ENCODE measurements around the gene MRPS25.

Gene MRPS25
- total RNA-seq = 33.2 to 60.1 (median 54.6) reads per million in 4 donors

DNA sequence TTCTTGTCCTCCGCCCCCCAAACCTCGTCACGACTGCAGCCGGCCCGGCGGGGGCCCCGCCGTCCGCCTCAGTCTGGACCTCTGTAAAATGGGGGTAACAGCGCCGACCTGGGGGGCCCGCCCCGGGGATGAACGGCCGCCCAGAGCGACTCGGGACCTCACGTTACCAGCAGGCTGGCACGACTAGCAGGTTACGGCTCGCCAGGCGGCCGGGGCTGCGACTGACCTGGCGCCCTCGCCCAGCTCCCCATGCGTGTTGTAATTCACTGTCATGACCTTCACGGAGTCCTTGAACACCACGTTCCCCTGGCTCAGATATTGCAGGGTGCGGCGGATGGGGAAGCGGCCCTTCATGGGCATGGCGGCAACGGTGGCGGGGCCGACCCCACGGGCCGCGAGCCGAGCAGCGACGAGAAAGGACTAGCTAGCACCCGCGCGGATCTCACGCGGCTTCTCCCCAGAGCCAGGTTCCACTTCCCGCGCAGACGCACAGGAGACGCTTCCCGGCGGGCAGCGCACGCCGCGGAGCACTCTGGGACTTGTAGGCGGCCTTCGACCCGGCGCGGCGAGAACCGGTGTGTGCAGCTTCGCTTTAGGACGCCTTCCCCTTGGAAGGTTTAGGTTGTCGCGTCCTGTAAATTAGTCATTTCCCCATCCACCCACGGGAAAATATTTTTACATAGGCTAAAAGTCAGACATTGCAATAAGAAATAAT, at the start of gene MRPS25:
Gene MRPS25 (minus strand): TSS at position 481 of the 715 bp plus-strand sequence. CDS start 121 bp downstream, at position 360.
- DNase-seq = peak; percentile 78 to 92 (median 84)

DNA sequence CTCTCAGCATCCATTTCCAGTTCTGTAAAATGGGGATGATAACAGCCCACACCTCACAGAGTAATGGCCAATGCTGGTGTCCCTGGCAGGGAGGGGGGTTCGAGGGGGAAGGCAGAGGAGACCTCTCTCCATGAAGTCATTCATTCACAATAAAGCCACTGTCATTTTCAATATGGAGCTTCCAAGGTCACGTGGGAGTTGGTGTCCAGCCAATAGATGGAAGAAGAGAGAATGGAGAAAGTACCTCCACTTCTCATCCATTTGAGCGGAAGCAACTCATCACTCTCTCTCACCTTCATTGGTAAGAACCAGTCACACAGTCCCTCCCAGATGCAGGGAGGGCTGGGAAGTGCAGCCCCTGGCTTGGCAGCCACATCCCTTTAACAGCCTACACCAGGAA, 48.8 kb upstream of the MRPS25 start:
- DNase-seq = no peak

DNA sequence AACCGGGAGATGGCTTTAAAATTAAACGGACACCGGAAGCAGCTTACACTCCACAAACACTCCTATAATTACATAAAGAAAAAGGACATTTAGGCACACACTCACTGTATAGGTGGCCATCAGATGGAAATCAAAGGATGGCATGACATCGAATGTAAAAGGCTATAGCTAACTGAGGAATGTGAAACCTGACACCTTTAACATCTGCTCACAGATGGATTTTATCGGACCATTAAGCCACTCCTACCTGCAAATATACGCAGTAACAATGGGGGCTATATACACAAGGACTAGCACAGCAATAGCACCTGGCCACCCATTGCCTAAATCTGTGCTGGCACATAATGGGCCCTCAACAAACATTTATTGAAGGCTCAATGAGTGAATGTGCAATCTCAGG, 48.4 kb upstream of the MRPS25 start:
- DNase-seq = no peak

DNA sequence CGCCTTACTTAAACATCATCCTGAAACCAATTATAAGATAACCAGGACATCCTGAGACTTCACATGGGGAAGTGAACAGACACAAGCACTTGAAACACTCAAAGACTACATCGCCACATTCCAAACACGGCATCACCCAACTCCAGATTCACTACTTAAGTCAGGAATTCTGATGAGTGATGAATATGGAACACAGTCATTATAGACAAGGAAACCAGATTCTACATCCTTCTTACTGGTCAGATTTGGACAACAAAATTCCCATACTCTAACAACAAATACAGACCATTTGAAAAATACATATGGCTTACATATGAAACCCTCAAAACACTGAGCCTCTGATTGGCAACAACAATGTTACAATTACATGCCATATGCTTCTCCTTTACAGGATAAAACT, 46.9 kb upstream of the MRPS25 start:
- DNase-seq = no peak

DNA sequence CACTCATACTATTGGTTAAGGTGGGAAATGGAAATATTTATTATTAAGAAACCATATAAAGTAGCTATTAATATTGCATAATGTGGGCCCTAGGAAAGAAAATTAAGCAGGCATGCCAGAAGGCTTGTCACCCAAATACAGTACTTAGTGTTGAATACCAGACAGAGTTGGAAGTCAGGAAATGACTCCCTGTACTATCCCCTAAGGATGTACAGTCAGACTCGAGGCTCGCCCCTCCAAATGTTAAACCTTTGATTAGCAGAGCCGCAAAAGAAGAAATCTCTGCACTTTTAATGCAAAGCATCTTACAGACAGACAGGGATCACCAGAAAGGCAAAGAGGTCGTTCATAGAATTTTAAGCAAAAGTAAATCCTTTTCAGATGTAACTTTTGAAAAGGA, 45.1 kb upstream of the MRPS25 start:
- no peak for DNase-seq

DNA sequence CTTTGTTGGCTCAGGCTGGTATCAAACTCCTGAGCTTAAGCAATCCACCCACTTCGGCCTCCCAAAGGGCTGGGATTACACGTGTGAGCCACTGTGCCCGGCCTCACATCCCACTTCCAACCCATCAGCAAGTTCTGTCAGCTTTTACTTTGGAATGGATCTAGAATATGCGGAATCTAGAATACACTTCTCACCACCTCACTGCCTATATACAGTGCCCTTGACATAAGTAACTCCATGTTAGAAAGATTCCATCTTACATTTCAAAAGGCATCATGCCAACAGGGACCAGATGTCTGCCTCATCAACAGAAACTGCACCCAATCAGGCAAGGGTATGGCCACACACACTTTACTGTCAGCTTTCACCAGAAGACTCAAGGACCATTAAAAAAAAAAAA, 43.8 kb upstream of the MRPS25 start:
- no peak for DNase-seq

DNA sequence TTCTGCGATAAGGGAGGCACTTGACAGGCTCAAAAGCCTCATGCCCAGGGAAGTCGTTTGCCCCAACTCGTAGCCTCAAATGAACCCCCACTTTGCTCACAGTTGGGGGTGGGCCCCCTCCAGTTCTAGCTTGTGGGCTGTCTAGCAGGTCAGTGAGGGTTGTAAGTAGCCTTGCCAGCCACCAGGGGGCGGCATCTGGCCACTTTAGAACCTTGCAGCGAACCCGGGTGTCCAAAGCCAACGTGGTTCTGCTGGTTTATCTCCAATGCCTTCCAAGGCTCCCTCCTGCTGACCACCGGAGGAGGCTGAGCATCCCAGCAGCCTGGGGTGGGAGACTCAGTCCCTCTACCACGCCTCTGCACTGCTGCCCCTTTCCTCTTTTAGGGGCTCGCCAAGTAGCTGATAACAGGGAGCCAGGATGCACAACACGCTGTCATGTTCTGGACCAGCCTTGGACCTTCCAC, 43.0 kb upstream of the MRPS25 start:
- DNase-seq = peak; percentile 56 to 71 (median 65)

DNA sequence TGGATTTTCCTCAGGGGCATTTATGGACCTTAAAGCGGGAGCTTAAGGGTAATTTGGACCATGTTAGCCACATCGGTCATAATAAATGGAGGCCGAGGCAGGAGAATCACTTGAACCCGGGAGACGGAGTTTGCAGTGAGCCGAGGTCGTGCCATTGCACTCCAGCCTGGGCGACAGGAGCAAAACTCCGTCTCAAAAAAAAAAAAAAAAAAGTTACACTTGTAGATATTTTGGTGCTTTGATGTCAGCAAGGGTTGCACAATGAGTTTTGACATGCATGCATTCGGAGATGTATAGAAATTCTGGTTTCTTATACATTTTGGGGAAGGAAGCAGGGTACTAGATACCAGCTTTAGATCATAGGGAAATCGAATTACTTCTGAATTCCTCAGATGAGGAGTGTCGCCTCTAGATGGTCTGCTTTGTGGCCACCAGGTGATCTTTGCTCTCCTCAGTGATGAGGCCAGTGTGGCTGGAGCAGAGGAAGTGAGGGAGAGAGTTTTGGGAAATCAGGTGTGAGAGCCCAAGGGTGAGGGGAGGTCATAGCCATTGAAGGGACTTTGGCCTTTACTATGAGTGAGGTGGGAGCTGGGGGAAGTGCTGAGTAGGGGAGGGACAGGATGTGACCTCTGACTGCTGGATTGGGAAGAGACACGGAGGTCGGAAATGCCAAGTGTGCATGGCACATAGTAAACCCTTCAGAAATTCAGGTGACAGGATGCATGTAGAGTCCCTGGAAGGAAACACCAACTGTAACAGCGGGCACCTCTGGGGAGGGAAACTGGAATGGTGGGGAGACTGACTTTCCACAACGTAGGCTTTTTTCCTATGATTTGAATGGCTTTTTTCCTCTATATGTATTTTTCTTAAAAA, 42.2 kb upstream of the MRPS25 start:
- DNase-seq = no peak

DNA sequence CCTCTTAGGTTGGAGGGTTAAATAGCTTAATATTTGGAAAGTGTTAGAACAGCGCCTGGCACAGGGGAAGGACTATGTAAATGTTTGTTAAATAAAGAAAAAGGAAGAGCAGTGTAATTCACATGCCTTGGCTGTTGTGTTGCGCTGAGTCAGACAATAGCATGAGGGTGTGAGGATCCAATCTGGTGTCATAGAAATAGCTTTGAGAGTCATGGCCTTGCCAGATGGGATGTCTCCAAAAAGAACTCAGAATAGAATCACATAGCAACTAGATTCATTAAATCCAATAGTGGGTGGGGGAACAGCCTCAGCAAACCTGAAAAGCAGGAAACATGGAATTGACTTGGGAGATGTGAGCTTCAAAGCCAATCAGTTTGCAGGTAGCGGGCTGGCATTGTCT, 37.7 kb upstream of the MRPS25 start:
- no peak for DNase-seq

DNA sequence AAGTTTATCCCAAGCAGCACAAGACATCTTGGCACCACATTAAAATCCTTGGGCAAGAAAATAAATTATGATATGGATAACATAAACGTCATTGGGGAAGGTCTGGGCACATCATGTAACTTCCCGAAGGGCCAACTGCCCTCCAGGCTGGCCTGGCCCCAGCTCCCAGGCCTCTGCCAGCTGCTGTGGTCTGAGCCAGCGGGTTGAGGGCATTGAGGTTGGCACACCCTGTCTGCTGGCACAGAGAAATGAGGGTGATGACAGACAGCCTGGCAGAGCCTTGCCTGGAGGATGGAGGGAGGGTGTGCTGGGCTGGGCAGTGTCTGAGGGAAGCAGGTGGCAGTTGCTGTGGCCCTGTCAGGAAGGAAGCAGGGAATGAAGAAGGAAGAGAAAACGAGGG, 37.1 kb upstream of the MRPS25 start:
- DNase-seq = no peak

DNA sequence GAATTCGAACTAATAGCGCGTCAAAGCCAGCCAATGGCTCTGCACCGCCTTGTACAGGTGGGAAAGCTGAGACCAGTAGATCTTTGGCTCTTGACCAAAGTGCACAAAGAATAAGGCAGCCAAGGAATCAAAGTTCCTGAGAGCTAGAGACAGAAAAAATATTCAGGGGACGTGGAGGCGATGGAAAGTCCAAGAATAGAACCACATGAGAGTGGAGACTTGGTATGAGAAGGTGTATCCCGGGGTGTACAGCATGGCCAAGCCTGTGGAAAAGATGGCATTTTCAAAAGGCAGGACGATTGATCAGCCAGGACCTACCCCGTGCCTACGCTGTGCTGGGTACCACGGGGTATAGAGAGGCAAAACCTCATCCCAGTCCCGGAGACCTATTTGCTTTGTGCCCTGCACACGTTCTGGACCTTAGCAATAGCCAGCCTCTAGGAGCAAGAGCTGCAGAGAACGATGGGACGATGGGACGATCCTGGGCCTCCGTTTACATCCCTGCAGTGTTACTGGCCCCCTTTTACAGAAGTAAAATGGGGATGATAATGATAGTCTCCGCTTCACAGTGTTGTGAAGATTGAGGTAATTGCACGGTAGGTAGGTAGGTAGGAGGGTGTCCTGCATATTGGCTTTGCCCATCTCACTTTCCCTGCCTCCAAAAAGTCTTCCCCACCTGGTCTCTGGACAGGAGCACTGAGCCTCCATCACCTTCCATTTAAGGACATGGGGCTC, 34.4 kb upstream of the MRPS25 start:
- no peak for DNase-seq

DNA sequence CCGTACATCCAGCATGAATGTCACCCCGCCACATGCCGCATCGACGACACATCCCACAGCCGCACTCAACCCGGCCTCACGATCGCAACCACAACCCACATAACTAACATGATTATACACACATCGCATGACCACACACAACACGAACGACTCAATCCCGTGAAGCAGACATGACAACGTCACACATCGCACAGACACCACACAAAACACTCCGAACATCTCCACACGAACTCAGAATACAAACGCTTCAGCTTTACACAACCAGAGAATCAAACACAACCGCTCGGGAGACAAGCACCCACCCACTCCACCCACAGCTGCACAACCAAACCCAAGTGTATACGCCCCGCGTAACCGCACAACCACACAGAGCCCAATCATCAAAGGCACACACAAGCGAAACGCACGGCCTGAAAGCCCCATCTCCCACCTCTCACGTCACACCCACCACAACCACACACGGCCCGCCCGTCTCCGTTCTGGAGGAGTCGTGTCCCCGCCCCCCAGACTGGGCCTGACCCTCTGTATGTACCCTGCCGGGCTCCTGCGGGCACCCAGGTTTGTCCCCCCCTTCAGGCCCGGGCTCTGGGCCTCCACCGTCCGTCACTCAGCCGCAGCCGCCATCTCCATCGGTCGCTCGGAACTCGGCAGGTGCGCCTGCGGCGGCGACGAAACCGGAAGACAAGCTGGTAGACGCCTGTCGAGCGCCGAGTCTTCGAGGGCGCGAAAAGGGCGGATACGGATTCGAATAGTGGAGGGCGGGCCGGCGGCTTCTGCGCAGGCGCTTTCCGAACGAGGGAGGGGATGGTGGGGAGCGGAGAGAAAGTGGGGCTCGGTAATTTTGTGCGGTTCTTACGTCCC, 33.6 kb upstream of the MRPS25 start, which contains the start of gene RBSN:
Gene RBSN (minus strand): TSS at position 646 of the 861 bp plus-strand sequence. CDS start 3,028 bp downstream, outside the sequence.
- DNase-seq = peak; percentile 91 to 97 (median 94)

DNA sequence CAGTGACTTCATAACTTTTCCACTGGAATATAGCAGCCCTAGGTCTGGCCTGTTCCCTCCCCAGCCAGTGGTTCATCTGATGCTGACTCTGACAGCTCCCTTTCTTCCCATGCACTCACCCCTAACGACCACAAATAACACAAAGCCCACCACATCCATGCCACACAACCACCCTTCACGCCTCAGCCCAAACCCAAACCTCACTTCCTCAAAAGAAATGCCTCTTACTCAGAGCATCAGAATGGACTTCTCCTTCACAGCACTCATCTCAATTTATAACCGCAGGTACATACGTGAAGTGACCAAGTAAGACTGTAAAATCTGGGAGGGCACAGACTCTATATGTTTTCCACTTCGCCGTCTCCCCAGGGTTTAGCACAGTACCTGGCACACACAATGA, 32.8 kb upstream of the MRPS25 start:
- peak in 1 of 5 donors; percentile 48 for DNase-seq

DNA sequence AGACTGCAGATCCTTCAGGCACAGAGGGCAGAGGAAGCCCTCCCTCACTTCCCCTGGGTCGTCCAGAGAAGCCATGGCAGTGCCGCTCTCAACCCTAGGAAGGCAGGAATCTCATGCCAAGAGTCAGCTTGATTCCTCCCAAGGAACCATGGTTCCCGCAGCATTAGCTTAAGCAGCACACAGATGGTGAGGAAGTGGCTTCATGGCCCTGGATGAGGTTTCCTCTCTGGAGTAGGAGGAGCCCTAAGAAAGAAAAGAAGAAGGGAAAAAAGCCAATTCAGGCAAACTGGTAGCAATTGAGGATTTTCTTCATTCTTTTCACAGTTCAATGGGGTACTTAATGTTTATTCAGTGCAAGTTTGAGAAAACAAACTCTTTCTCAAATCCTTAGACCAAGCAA, 30.9 kb upstream of the MRPS25 start:
- DNase-seq = no peak

DNA sequence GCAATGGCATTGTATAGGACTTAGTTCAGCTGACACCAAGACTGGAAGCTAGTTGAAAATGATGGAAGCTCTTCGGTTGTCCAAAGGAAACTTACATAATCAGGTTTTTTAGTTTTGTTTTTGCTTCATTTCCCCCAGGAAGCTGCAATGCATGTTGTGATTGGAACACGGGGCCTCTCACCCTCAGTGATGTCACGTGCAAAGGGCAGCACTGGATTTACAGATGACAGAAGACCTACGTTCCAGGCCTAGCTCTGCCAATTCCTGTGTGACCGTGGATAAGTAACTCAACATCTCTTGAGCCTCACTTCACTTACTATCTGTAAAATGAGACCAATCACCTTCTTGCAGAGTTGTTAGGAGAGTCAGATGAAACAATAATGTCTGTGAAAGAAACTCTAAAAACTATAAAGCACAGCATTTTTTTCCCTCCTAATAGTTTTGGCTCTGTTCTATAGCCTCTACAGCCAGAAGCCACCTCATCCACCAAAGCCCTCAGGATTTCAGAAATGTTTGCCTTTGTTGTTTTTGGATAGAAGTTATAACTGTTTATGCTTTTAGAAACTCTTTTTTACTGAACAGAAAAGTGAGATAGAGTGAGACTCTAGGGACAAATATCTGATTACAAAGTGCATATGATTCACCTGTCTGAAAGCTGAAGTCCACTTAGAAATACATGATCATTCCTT, 29.2 kb upstream of the MRPS25 start:
- DNase-seq = no peak

DNA sequence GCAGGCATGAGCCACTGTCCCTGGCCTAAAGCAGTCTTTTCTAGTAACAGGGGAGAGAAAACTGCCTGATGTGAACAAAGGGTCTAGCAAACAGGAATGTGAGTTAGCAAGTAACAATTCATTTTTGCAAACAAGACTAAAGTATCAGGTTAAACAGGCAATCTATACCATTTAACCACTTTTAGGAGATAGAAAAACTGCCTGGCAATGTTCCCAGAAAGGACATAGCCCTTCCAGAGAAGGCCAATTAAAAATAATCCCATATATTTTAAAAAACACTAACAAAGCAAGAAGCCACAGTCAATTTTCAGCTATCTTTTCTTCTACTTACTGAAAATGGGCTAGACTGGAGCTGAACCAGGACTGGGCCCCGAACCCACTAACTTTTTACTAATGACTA, 27.6 kb upstream of the MRPS25 start:
- no peak for DNase-seq

DNA sequence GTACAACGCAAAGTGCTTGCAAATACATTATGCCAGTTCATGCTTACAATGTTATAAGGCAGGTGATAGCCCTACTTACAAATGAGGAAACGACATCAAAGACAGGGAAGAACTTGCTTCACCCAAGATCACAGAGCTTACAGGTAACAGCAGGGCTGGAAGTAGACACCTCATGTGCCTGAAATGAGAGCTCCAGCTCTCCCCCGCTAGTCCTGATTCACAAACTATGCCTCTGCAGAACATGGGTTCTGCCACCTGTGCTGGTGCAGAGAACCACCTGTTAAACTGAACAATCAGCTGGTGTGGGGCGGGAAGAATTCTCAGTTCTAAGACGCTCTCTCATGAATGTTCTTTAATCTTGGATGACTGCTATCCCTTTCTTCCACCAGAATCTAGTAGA, 26.5 kb upstream of the MRPS25 start:
- no peak for DNase-seq

DNA sequence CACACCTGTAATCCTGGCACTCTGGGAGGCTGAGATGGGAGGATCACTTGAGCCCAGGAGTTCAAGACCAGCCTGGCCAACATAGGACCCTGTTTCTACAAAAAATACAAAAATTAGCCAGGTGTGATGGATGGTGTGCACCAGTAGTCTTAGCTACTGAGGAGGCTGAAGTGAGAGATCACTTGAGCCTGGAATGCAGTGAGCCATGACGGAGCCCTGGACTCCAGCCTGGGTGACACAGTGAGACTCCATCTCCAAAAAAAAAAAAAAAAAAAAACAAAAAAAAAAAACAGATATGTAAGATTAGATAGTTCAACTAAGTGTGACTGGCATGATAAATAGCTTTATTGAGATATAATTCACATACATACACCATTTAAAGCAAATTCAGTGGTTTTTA, 24.1 kb upstream of the MRPS25 start:
- no peak for DNase-seq

DNA sequence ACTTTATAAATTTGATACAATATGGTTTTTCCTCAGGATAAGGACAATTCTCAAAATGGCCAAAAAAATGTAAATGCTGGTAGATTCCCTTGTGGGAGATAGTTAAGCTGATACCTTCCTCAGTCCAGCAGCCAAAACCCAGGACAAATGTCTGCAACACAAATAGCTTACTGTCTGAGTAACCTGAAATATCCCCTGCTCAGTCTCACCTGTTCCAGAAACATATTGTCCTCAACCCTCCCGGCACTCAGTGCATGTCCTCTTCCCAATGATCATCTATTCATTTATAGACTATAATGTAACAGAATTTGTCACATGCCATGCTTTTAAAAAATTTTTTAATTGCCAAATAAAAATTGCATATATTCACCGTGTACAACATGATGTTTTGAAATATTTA, 21.6 kb upstream of the MRPS25 start:
- DNase-seq = no peak

DNA sequence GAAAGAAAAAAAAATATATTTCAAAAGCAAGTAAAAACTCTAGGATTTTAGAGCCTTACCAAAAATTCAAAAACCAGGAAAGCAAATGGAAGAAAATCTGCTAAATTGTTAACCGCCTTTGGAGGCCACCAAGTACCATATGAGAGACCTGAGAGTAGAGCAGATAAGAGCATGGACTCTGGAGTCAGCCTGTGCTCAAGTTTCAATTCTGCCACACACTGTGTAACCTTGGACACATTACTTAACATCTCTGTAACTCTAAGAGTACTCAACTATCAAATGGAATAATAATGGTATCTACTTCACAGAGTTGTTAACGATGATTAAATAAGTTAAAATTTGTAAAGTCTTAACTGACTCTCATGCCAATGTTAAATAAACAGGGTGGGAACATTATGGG, 21.1 kb upstream of the MRPS25 start:
- DNase-seq = no peak

DNA sequence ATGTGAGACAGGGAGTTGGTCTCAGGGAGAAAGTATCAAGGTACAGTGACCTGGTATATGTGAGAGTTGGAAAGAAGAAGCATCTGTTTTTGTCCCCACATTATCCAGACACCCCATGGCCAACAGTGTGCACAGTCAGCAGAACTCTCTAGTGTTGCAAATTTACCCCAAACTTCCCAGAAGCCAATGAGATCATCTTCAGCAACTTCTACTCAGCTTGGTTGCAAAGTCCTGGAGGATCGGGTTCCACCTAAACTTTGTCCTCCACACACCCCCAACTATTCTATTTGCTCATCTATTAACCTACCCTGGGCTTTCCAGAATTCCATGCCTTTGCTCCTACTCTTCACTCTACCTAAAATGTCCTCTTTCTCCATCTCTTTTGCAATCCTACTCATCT, 18.1 kb upstream of the MRPS25 start:
- no peak for DNase-seq
